ENCODE measurements around the gene C2CD4B.

Gene C2CD4B

DNA sequence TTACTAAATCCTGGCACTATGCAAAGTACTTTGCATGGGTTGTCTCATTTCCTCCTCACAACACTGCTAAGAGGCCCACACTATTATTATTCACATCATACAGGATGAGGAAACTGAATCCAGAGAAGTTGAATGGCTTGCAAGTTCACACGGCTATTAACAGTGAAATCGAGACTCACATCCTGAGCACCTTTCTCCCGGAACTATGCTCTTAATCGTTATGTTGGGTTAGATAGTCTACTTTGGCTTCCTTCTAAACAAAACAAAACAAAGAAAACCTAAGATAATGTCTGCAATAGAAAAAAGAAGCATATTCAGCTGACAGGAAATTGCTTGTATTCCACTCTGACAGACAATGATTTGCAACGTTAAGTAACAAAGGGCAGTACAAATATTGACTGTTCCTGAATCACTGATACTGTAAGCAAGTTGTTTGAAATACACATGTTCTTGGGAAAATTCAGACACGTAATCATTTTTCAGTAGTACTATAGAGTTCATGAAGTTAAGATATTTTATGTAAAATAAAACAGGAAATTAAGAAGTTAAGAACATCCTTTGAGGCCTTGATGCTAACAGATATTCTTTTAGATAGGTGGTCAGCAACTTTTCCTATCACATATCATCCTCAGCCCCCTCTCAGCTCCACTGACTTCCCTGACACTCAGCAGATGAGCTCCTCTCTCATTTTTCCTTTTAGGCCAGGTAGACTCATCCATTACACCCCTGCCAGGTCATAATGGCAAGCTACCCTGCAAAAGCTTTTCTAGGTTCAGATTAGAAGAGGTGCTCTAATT is 40.7 kb downstream of the C2CD4B start:
- TF ChIP-seq, protein P1, sequence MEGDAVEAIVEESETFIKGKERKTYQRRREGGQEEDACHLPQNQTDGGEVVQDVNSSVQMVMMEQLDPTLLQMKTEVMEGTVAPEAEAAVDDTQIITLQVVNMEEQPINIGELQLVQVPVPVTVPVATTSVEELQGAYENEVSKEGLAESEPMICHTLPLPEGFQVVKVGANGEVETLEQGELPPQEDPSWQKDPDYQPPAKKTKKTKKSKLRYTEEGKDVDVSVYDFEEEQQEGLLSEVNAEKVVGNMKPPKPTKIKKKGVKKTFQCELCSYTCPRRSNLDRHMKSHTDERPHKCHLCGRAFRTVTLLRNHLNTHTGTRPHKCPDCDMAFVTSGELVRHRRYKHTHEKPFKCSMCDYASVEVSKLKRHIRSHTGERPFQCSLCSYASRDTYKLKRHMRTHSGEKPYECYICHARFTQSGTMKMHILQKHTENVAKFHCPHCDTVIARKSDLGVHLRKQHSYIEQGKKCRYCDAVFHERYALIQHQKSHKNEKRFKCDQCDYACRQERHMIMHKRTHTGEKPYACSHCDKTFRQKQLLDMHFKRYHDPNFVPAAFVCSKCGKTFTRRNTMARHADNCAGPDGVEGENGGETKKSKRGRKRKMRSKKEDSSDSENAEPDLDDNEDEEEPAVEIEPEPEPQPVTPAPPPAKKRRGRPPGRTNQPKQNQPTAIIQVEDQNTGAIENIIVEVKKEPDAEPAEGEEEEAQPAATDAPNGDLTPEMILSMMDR (conservative IDR thresholded peaks at IDR 0.05; ENCODE audit: control insufficient read depth, insufficient read depth, low read depth, low read length) = no peak
- no peak for DNase-seq (ENCODE audit: low read depth)
- H3K4me3 ChIP-seq (ENCODE audit: control insufficient read depth, low read depth, low read length) = no peak overlapping the region

DNA sequence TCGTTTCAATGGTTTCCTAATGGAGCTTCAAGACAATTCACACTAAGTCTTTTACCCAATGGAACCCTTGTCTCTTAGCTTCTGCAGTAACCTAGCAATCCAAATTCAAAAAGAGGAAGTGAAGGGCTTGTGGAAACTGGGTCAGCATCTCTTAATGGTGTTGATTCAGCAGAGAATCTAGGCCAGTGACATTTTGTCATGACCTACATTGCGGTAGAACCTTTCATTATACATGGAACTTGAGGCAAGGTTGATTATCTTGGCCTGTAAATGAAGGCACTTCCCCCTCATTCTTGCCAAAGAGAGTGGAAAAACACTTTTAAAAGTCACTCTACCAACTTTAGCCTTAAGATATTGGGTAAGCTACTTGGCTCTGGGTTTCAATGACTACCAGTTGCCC is 42.8 kb downstream of the C2CD4B start:
- TF ChIP-seq, protein P1 (conservative IDR thresholded peaks at IDR 0.05; ENCODE audit: control insufficient read depth, insufficient read depth, low read depth, low read length) = no peak
- DNase-seq (ENCODE audit: low read depth) = no peak
- H3K4me3 ChIP-seq (ENCODE audit: control insufficient read depth, low read depth, low read length) = no peak overlapping the region

GRCh38 chr15:62121273-62122015 is 43.6 kb downstream of the C2CD4B start:
- no peak overlapping the region for H3K4me3 ChIP-seq (ENCODE audit: control insufficient read depth, low read depth, low read length)
- DNase-seq (ENCODE audit: low read depth) = no peak
- TF ChIP-seq, protein P1 (conservative IDR thresholded peaks at IDR 0.05; ENCODE audit: control insufficient read depth, insufficient read depth, low read depth, low read length) = no peak

DNA sequence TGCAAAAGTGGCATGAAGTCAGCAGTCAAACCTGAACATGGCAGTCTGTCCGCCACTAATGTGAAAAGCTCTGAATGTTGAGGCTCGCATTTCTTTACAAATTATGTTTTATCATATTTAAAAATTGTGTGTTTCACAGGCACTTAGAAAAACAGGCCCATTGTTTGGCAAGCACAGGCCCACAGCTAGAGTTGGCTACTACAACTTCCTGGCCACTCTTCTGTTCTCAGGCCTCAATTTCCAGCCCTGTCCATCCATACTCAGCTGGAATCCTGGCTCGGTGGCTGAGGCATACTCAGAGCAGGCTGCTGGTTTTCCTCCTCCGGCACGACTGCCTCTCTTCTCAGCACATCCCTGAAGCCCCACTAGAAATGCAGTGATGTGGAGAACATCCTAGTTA is 44.3 kb downstream of the C2CD4B start:
- no peak for DNase-seq (ENCODE audit: low read depth)
- no peak overlapping the region for H3K4me3 ChIP-seq (ENCODE audit: control insufficient read depth, low read depth, low read length)
- TF ChIP-seq, protein P1 (conservative IDR thresholded peaks at IDR 0.05; ENCODE audit: control insufficient read depth, insufficient read depth, low read depth, low read length) = no peak

DNA sequence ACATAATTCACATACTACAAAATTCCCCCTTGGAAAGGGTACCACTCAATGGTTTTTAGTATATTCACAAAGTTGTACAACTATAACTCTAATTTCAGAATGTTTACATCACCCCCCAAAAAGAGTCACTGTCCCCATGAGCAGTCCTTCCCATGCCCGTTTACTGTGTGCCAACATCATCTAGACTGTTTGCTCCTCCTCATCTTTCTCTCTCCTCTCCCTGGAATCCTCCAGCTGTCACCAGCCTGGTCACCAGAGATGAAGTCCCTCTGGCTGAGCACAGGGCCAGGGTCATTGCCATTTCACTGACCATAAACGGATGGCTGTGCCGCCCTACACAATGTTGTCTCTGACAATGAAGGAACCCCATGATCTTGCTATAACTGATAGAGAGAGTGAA is 45.2 kb downstream of the C2CD4B start:
- DNase-seq (ENCODE audit: low read depth) = no peak
- H3K4me3 ChIP-seq (ENCODE audit: control insufficient read depth, low read depth, low read length) = no peak overlapping the region
- TF ChIP-seq, protein P1 (conservative IDR thresholded peaks at IDR 0.05; ENCODE audit: control insufficient read depth, insufficient read depth, low read depth, low read length) = no peak

DNA sequence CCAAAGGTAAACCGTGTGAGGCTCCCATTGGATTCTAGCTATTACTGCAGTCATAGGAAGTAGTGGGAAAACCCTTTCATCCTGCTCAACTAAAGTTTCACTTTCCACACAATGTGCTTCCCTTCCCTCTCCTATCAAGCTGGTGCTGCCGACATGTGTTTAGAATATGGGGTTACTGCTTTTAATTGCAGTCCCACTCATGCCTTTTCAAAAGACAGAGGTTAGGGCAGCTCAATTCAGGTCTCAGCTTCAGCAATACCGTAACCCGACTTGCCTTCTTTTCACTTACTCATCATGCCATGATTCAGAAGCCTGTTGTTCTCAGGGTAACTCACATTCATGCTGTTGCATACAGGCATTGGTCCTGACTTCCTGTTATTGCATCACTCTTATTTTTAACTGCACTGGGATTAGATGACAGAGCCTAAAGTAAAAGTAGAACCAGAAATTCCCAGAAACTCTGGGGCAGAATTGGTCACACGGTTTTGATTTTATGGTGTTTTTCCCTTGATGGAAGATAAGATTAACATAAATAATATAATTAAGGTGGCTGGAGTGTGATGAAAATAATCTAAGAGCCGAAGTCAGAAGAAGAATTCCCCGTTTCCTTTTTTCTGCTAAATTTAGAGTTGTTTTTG is 45.7 kb downstream of the C2CD4B start:
- no peak overlapping the region for H3K4me3 ChIP-seq (ENCODE audit: control insufficient read depth, low read depth, low read length)
- TF ChIP-seq, protein P1 (conservative IDR thresholded peaks at IDR 0.05; ENCODE audit: control insufficient read depth, insufficient read depth, low read depth, low read length) = no peak
- DNase-seq (ENCODE audit: low read depth) = peak; percentile 96
